Hypothalamus (tissue), 51 donors: Measurements from ENCODE around the gene FIGN.

ENCODE experiments used
- DNase-seq, 51 donors: peaks; one replicate each; lab custom pipeline; 2025; lab: John Stamatoyannopoulos, UW

FIGN gene

DNA sequence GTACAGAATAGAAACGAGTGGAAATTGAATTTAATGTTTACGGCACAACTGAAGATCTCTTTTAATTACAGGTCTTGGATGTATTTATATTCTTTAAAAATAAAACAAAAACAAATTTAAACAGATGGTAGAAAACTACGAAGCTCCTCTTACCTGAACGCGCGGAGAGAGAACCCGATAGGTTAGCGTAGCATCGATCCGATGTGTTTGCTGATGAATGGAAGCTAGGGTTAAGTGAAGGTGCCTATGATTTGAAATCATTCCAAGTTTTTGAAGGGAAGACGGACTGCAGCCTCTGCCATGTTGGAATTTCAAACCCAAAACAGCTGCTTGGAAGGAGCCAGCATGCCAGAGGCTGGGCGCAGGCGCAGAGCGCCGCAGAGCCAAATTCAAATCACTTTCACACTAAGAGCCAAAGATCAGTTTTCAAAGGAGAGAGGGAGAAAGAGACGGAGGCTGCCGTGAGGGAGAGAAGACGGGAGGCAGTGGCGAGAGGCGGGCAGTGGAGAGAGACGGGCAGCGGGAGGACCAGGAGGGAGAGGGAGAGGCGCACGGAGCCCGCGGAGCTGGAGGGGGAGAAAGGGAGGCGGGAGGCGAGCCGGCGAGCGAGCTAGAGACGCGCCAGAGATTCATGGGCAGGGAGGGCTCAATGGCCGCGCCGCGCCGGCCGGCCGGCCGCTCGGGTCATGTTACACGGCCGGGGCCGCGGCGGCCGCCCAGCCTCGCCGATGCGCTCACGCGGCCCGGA, at the start of gene FIGN:
TSS of gene FIGN (minus strand) at position 324 of the 748 bp plus-strand sequence. CDS start 1,081 bp downstream, outside the sequence.
- peak in 48 of 51 donors; percentile 29 to 92 (median 66) for DNase-seq

- DNase-seq = no peak
Observed at GRCh38 chr2:163785162-163785561, 49.4 kb upstream of the FIGN start.

- DNase-seq = peak in 1 of 51 donors; percentile 0
Observed at GRCh38 chr2:163779970-163780597, 44.3 kb upstream of the FIGN start.

- no peak for DNase-seq
Observed at GRCh38 chr2:163778045-163778781, 42.4 kb upstream of the FIGN start.

DNA sequence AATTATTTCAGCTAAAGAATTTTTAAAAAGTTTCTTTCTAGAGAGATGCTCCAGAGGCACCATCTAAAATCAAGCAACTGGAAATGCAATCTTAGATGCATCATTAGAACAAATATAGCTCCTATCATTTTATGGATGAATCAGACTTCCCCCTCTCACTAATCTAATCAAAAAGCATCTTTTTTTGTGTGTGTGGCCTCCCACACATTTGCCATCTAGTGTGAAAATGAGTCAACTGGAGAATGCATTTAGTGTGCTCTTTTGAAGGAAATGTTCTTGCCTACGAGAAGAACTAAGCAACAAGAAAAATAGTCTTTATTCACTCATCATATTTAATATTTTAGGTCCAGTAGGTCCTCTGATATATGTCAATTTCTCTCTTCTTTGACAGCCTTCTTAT, 39.5 kb upstream of the FIGN start:
- peak in 1 of 51 donors; percentile 33 for DNase-seq

DNA sequence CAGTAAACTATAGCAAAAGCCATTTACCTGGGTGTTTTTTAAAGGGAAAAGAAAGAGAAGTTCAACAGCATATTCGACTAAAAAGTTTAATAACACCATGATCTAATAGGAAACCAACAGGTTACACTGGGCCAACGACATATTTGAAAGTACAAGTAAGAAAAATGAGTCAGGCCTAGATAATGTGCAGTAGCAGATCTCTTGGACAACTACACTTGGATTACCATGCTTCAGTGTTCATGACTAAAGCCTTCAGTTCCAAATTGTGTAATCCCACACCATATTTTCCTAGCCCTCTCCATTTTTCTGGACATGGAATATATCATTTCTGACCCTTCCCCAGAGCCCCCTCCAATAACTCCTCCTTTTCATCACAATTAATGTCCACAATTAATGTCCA, 39.1 kb upstream of the FIGN start:
- DNase-seq = no peak

DNA sequence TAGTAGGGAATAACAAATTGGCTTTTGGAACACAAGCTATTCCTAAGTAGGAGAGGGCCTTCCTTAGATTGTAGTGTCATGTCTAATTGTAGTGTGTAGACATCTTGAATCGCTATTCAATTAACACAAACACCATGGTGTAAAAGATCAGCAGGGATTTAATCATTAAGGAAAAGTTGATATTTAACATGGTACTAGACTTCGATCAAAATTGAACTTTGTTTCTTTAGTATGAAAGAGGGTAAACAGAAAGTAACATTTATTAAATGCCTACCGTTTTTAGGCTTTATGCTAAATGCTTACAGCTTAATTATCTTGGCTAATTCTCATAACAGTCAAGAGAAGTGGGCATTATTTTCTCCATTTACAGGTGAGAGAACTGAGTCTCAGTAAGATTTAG, 37.5 kb upstream of the FIGN start:
- no peak for DNase-seq

DNA sequence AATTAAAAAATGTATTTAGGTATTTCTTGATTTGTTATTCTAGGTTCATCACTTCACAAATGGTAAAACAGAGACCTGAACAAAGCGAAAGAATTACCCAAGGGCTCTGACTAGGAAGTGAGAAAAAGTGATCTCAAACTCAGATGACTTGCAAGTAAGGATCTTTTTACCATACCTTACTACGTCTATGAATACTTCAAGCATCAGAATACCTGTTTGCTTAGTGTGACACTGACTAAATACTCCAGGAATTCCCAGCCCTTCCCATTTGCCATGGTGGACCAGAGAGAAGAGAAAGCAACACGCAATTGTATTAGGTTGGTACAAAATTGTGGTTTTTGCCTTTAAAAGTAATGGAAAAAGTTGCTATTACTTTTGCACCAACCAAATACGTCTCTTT, 35.8 kb upstream of the FIGN start:
- DNase-seq = no peak

DNA sequence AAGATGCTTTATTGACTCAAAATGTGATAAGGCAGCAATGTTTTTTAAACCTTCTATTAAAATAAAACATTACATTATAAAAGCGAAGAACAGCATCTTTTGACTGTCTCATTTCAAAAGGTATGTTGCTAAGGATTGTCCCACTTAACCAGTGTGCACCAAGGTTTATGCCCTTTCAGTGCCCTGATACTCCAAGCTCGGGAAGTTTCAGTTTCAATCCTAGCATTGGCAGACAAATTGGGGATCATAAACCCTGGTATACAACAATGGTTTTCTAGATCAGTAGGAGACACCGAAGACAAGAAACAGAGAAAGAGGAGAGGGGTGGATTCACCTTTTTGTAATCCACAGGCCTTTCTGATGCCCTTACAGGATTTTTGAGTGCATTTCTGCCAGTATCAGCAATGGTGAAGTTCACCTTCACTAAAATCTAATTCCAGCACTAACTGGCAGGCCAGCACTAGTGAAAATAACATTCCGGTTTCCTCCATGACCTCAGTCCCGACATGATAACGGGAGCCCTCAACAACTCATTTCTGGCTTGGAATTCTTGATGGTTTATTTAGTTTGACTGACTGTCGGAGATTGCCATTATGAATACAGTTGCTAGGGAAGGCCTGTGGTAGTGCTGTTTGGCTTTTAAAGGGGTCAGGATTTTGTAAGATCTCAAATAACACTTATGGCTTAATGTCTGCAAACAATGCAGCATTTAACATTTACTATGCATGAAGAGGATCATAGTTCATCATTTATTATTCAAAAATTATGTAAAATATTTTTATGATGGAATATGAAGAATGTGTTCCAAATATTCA, 33.3 kb upstream of the FIGN start:
- no peak for DNase-seq

GRCh38 chr2:163767097-163767496, 31.3 kb upstream of the FIGN start:
- DNase-seq = no peak

- no peak for DNase-seq
Observed at GRCh38 chr2:163764566-163764965, 28.8 kb upstream of the FIGN start.

- no peak for DNase-seq
Observed at GRCh38 chr2:163759013-163759412, 23.2 kb upstream of the FIGN start.

DNA sequence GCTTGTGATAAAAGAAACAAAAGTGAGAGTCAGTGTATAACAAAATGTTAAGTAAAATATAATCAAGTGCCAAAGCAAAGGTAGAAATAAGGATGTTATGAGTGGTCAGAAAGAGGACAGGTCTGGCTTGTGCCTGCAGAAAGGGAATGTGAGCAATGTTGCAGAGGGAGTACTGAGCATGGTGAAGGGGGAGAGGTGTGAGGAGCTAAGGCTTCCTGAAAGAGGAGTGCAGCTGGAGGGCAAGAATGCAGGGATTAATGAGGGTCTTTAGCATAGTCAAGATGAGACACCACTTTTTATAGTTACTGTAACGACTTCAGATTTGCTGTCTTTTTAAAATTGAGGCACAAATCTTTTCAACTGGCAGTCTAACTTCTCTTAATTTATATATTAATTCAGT, 22.0 kb upstream of the FIGN start:
- DNase-seq = no peak

DNA sequence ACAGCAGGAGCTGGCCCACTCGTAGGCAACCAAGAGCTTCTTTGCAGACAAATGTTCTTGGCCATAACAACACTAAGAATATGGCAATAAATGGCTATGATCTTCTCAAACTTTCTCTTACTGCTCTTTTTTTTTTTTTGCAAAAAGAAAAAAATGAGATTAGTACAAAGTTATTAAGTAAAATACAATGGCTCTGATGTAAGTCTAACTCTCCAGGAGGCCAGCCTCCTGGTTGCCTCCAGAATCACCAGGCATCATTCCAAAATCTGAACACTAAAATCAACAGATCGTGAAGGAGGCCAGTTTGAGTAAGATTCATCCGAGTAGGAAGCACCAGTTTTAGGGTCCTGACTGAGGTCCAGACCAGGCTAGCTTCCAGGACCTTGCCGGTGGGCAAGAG, 20.8 kb upstream of the FIGN start:
- DNase-seq = no peak

DNA sequence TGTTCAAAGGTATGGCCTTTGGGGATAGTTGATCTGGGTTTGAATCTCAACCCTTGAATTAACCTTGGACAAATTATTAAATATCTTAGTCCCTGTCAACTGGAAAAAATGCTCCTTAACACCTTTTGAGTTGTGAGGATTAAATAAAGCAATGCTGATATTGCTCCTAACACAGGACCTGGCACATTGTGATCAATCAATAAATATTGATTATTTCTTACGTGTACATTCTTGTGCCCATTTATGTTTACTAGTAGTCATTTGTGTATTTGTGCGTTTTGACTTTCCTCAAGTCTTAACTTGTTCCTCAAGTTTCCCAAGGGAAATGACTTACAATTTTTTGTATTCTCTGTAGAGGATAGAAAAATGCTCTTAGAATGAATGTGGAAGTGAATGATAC, 19.6 kb upstream of the FIGN start:
- no peak for DNase-seq

GRCh38 chr2:163753726-163754125, 17.9 kb upstream of the FIGN start:
- DNase-seq = no peak

DNA sequence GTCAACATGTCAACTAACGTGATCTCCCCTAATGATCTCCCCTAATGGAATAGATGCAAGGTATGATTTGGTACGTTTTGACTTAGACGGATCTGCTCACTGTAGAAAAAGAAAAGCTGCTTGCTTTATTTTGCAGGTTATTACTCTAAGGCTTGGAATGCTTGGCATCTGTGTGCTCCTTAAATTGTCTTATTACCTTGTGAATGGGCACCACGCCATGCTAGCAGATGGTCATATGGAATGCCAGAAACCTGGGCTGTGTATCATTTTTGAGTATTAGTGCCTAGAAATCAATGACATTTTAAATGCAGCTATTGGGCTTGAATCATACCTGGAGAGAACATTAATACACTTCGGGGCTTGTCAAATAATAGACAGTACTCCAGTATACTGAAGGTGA, 16.5 kb upstream of the FIGN start:
- no peak for DNase-seq

- no peak for DNase-seq
Observed at GRCh38 chr2:163751696-163752095, 15.9 kb upstream of the FIGN start.

GRCh38 chr2:163748420-163748819, 12.6 kb upstream of the FIGN start:
- DNase-seq = no peak

DNA sequence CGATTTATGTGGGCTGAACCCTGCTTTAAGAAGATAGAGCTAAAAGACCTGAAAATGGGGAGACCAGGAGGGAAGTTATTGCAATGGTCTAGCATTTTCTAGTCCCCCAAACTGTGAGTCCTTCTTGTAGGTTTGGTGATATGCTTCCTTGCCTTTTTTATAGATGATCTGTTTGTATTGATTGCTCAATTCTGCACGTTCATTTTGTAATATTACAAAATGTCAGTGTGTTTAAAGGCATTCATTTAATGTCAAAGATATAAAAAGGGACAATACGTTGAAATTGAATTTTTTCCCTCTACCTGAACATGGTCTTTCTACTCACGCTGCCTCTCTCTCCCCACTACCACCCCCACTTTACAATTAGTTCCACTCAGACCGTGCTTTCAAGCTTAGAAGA, 5.6 kb upstream of the FIGN start:
- DNase-seq = no peak

DNA sequence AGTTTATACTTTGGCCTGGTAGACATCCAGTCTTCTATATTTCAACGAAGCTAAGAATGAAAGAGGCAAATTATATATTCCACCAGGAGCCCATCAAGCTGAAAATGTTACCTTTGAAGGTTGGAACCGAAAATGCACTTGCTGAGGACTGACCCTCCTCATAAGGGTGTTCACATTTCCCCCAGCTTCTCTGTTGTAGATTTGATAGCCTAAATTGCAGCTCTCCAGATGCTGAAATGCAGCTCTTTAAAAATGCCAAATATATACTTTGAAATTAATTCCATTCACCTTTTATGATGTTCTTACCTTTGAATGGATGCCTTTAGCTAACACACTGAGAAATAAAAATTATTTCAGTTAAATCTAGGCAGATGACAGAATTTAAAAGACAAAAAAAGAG, 1.8 kb upstream of the FIGN start:
- DNase-seq = no peak
